PC-3 (cell line): Measurements from ENCODE around the gene WFDC1.

Experiments
- EZH2 ChIP-seq: fragments of 300-600 bp; sonication (generic); IDR thresholded peaks from one replicate; pipeline ENCODE4 v1.6.1; 2017; ENCODE audit warnings: antibody characterized with exemption, mild to moderate bottlenecking, low read length; ENCODE audit not compliant: unreplicated experiment
- TF ChIP-seq, protein P1 (sequence below): fragments of 300-600 bp; sonication (generic); conservative IDR thresholded peaks from 2 replicates; pipeline ENCODE4 v1.5.1; 2017; ENCODE audit warnings: antibody characterized with exemption, low read depth, mild to moderate bottlenecking, low read length

DNA sequence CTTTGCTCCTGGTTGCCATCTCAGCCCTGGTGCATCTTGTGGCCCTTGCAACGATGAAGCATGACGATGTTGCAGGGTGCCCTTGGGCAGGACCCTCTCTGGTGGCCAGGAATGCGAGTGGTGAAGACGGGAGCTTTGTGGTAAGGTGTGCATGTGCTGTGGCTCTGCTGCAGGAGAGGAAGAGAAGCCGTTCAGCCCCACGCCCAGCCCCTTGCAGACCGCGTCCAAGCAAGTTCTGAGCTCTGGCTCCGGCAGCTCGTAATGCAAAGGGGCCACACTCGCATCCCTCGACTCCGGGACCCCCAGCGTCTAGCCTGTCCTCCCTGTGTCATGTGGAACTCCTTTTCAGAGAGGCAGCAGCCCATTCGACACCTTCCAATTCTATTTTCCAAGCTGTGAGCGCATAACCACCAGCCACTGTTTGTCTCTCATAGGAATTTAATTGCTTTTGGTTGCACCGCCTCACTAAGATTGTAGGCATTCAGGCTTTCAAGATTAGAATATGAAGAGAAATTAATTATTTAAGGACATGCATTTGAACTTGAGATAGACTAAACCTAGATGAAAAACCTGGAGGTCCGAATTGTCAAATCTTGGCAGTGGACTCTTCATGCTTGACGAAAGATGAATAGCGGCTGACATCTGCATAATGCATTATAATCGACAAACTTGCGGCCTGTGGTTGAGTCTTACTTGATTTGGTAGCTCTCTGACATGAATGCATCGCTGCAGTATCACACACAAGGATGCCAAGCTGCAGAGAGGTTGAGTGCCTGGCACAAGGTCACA, 33.7 kb upstream of the WFDC1 start:
- TF ChIP-seq, protein P1, sequence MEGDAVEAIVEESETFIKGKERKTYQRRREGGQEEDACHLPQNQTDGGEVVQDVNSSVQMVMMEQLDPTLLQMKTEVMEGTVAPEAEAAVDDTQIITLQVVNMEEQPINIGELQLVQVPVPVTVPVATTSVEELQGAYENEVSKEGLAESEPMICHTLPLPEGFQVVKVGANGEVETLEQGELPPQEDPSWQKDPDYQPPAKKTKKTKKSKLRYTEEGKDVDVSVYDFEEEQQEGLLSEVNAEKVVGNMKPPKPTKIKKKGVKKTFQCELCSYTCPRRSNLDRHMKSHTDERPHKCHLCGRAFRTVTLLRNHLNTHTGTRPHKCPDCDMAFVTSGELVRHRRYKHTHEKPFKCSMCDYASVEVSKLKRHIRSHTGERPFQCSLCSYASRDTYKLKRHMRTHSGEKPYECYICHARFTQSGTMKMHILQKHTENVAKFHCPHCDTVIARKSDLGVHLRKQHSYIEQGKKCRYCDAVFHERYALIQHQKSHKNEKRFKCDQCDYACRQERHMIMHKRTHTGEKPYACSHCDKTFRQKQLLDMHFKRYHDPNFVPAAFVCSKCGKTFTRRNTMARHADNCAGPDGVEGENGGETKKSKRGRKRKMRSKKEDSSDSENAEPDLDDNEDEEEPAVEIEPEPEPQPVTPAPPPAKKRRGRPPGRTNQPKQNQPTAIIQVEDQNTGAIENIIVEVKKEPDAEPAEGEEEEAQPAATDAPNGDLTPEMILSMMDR, result no peak
- TF ChIP-seq EZH2, result no peak
